K562 (cell line): Measurements from ENCODE around the gene PDIA5. TPM values are rescaled to one million over a fixed set of nuclear protein-coding genes. Genes with fewer than 3 reads are reported as not detected.

ENCODE experiments used
- ATAC-seq: fragments of 200-7000 bp; cut with Tn5 transposase; 3 replicates; pipeline ENCODE4 v1.9.1; 2020; ENCODE audit warnings: moderate library complexity
- BruUV-seq: library from RNA; stranded (reverse); fragments of 400-500 nt; replicated peaks from 2 replicates; lab custom pipeline; 2021; lab: Mats Ljungman, UMichigan
- CTCF ChIA-PET: fragments of 300-600 bp; formaldehyde crosslinking; extraction: SDS; loops from one replicate; lab custom pipeline; 2021; ENCODE audit warnings: low intra/inter-chr PET ratio; lab: Yijun Ruan, JAX
- POLR2A ChIA-PET: fragments of 300-600, 350-650 bp; sonication (Branson Sonifier 250); formaldehyde crosslinking; extraction: SDS; loops from one replicate; lab custom pipeline; 2021; ENCODE audit warnings: antibody characterized with exemption, inconsistent platforms; lab: Yijun Ruan, JAX
- DNase-seq, 4 experiments: peaks; one replicate each; pipeline versions ENCODE4 v3.0.0 to v3.0.0-alpha.2; 2011 to 2018; ENCODE audit warnings: low spot score in 3 of 4, mixed read lengths in 3 of 4; ENCODE audit errors: extremely low read depth in 1 of 4
- FAIRE-seq: peaks from 2 replicates; lab custom pipeline; 2011; peaks lifted over from hg19 to GRCh38; lab: Jason Lieb, UNC
- H2AFZ ChIP-seq: 2 replicates; pipeline ENCODE4 v1.6.0; 2011; ENCODE audit warnings: low read depth, low read length, control low read depth, inconsistent platforms
- H3K27ac ChIP-seq: fragments of 200-600 bp; 3 replicates; pipeline ENCODE4 v1.8.0; 2011; ENCODE audit warnings: low read depth, mild to moderate bottlenecking, control low read depth, inconsistent platforms, low read length, moderate library complexity, mixed read lengths; ENCODE audit errors: extremely low read depth
- H3K27me3 ChIP-seq, 2 experiments: fragments of 300-600 bp in 1 of 2; 2 replicates in 1 of 2; 3 replicates in 1 of 2; pipeline versions ENCODE4 v1.6.0 to v1.8.0; 2011; ENCODE audit warnings: inconsistent platforms in 2 of 2, low read length in 2 of 2, mild to moderate bottlenecking in 1 of 2, mixed read lengths in 1 of 2, moderate library complexity in 1 of 2; ENCODE audit not compliant: control insufficient read depth in 2 of 2, insufficient read depth in 2 of 2
- H3K36me3 ChIP-seq: fragments of 300-600 bp; 3 replicates; pipeline ENCODE4 v1.8.0; 2011; ENCODE audit warnings: mild to moderate bottlenecking, low read length, inconsistent platforms; ENCODE audit not compliant: control insufficient read depth, insufficient read depth
- H3K4me1 ChIP-seq, 2 experiments: fragments of 200-600 bp in 1 of 2; replicated peaks in 1 of 2; 2 replicates in 1 of 2; 3 replicates in 1 of 2; pipeline versions ENCODE4 v1.5.1 to v1.8.0; 2011; ENCODE audit warnings: inconsistent platforms in 2 of 2, low read length in 2 of 2, mild to moderate bottlenecking in 1 of 2, mixed read lengths in 1 of 2, moderate library complexity in 1 of 2; ENCODE audit not compliant: control insufficient read depth in 2 of 2, insufficient read depth in 2 of 2
- H3K4me2 ChIP-seq: 2 replicates; pipeline ENCODE4 v1.6.1; 2011; ENCODE audit warnings: low read length, control low read depth, inconsistent platforms, mixed read lengths; ENCODE audit not compliant: insufficient read depth
- H3K4me3 ChIP-seq: fragments of 200-600 bp; sonication (generic), shearing (Covaris generic); 2 replicates; pipeline ENCODE4 v1.5.1; 2016; ENCODE audit warnings: control low read depth, inconsistent platforms
- H3K79me2 ChIP-seq: fragments of 200-600 bp; 3 replicates; pipeline ENCODE4 v1.8.0; 2011; ENCODE audit warnings: low read length, inconsistent platforms; ENCODE audit not compliant: control insufficient read depth, insufficient read depth
- H3K9ac ChIP-seq, 2 experiments: 2 replicates each; pipeline versions ENCODE4 v1.6.0 to v1.6.1; 2011; ENCODE audit warnings: low read depth in 2 of 2, low read length in 2 of 2, control low read depth in 1 of 2, inconsistent platforms in 1 of 2, mild to moderate bottlenecking in 1 of 2, mixed read lengths in 1 of 2; ENCODE audit not compliant: insufficient read depth in 1 of 2
- H3K9me1 ChIP-seq: one replicate; pipeline ENCODE4 v1.6.0; 2011; ENCODE audit warnings: inconsistent platforms, mild to moderate bottlenecking, low read length, moderate library complexity; ENCODE audit not compliant: control insufficient read depth, insufficient read depth
- H3K9me3 ChIP-seq: replicated peaks from 2 replicates; pipeline ENCODE4 v1.5.1; 2011; ENCODE audit warnings: low read depth, low read length, inconsistent platforms; ENCODE audit not compliant: control insufficient read depth, insufficient read depth
- H4K20me1 ChIP-seq: replicated peaks from 2 replicates; pipeline ENCODE4 v1.6.1; 2011; ENCODE audit warnings: low read length, inconsistent platforms, mixed read lengths; ENCODE audit not compliant: control insufficient read depth, insufficient read depth
- CAMTA2 ChIP-seq: fragments of 250-450 bp; sonication (Bioruptor Pico); conservative IDR thresholded peaks from 2 replicates; pipeline ENCODE4 v1.5.1; 2022
- CHD1 ChIP-seq: fragments of 200-600 bp; sonication (generic); IDR thresholded peaks from one replicate; pipeline ENCODE4 v1.6.1; 2012; ENCODE audit warnings: mild to moderate bottlenecking, moderate library complexity, low read length, inconsistent platforms
- ETV1 ChIP-seq: fragments of 450-650 bp; conservative IDR thresholded peaks from 2 replicates; pipeline ENCODE4 v1.6.1; 2016; ENCODE audit warnings: missing genetic modification characterization, control low read depth, low read depth, missing compliant biosample characterization
- FOXA1 ChIP-seq: fragments of 450-650 bp; IDR thresholded peaks from 2 replicates; pipeline ENCODE4 v1.6.1; 2016; ENCODE audit warnings: mild to moderate bottlenecking, borderline replicate concordance
- HDAC2 ChIP-seq: fragments of 450-650 bp; IDR thresholded peaks from 2 replicates; pipeline ENCODE4 v1.6.1; 2016; ENCODE audit warnings: mild to moderate bottlenecking
- NFATC3 ChIP-seq: fragments of 450-650 bp; IDR thresholded peaks from 2 replicates; pipeline ENCODE4 v1.6.1; 2017; ENCODE audit warnings: mild to moderate bottlenecking
- SAP30 ChIP-seq: fragments of 200-600 bp; sonication (generic); IDR thresholded peaks from 2 replicates; pipeline ENCODE4 v1.6.1; 2012; ENCODE audit warnings: borderline replicate concordance, low read depth, mild to moderate bottlenecking, moderate library complexity, low read length, control low read depth, inconsistent platforms; ENCODE audit not compliant: insufficient read depth, poor library complexity, severe bottlenecking
- ZBTB8A ChIP-seq: fragments of 450-650 bp; IDR thresholded peaks from 2 replicates; pipeline ENCODE4 v1.6.1; 2018; ENCODE audit warnings: mild to moderate bottlenecking, moderate library complexity; ENCODE audit not compliant: partially characterized antibody
- ZNF586 ChIP-seq: fragments of 450-650 bp; formaldehyde crosslinking; conservative IDR thresholded peaks from 2 replicates; pipeline ENCODE4 v1.4.0; 2020; ENCODE audit warnings: mild to moderate bottlenecking, moderate library complexity
- WGBS: fragments of 100-300 bp; shearing (Covaris generic); methylation state at CpG from one replicate; pipeline ENCODE4 v1.1.6; 2016; ENCODE audit warnings: low coverage, mixed read lengths; ENCODE audit not compliant: insufficient coverage; ENCODE audit errors: missing lambda C conversion rate; 5-methylcytosine and 5-hydroxymethylcytosine counted together
- in situ Hi-C: fragments of 300-500 bp; cut with MboI; formaldehyde crosslinking; loops from 4 replicates; pipeline ENCODE4 v1.15.0; 2018; ENCODE audit warnings: inconsistent platforms, mixed read lengths
- intact Hi-C: fragments of 100-400 bp; cut with micrococcal nuclease; formaldehyde crosslinking; loops from 2 replicates; pipeline ENCODE4 v1.14.2; 2022
- polyA plus RNA-seq, 8 experiments: library from polyadenylated mRNA; depleted of rRNA in 4 of 8; stranded (reverse) in 5 of 8; unstranded in 3 of 8; fragments of >200 nt; fragmentation: Nextera tagmentation in 2 of 8; fragmentation: Illumina TruSeq in 1 of 8; extraction: Ambion mirVana in 2 of 8; extraction: Trizol in 1 of 8; gene quantifications; 2 replicates each; pipeline versions ENCODE4 v1.2.1 to v1.2.3, GENCODE V29; 2011 to 2014; ENCODE audit warnings: inconsistent platforms in 1 of 8, missing spikeins in 1 of 8
- total RNA-seq, 7 experiments: library from RNA; depleted of rRNA in 6 of 7; stranded (reverse); fragments of >200 nt in 6 of 7; fragmentation: Illumina TruSeq in 2 of 7; extraction: Trizol in 2 of 7; gene quantifications; 2 replicates each; pipeline versions ENCODE4 v1.2.1 to v1.2.3, GENCODE V29; 2011 to 2021; ENCODE audit warnings: low replicate concordance in 1 of 7
- TF ChIP-seq, protein P1 (sequence below): fragments of 450-650 bp; IDR thresholded peaks from one replicate; pipeline ENCODE4 v1.6.1; 2018; ENCODE audit warnings: mild to moderate bottlenecking, moderate library complexity; ENCODE audit not compliant: partially characterized antibody
- TF ChIP-seq, protein P2 (sequence below): fragments of 450-650 bp; IDR thresholded peaks from 2 replicates; pipeline ENCODE4 v1.6.1; 2017; ENCODE audit warnings: antibody characterized with exemption, mild to moderate bottlenecking

Gene PDIA5
- total and polyA plus RNA-seq, 9 of the 15 experiments (the other 6 are each of a cell fraction or from before 2014, with no cell fraction given): 3.4 to 31.8 (median 19.6) TPM

DNA sequence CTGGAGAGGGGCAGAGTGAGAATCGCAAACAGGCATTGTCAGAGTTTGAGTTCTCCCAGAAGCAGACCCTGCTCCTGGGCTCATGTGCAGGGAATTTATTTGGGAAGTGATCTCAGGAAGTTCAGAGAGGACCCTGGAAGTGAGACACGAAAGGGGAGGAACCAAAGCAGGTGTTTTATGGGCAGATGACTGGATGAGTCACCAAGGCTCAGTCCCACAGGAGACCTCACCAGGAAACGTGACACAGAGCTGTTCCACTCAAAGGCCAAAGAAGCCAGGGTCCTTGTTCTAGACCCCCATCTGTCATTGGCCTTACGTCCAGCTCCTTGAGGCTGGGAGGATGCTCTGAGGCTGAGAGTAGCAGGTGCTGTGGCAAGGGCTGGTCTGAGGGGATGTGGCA is 91.5 kb downstream of the PDIA5 start (continued):
- TF ChIP-seq CHD1 (no peak), ZNF586 (CRISPR knock-in tag) (no peak)
- TF ChIP-seq, protein P1, sequence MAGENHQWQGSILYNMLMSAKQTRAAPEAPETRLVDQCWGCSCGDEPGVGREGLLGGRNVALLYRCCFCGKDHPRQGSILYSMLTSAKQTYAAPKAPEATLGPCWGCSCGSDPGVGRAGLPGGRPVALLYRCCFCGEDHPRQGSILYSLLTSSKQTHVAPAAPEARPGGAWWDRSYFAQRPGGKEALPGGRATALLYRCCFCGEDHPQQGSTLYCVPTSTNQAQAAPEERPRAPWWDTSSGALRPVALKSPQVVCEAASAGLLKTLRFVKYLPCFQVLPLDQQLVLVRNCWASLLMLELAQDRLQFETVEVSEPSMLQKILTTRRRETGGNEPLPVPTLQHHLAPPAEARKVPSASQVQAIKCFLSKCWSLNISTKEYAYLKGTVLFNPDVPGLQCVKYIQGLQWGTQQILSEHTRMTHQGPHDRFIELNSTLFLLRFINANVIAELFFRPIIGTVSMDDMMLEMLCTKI: no peak

DNA sequence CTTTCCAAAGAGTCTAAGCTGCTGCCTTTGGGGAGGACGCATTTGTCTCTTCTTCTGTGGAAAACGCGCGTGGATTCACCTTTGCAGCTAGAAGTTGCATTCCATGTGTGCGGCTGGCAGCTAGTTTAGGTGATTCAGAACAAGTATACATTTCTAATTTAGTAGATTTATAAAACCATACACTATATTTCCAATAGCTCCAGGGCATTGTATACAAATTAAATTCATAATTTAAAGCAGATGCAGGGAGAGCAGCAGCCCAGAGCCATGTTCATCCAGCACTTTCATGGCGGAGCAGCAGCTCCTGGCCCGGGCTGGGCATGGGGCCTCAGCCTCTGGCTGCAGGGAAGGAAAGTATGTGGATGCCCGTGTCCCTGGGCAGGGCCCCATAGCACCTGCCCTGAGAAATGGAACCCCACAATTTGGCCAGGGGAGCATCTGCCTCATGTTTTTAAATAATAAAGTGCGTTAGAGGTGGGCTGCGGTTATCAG is 92.1 kb downstream of the PDIA5 start:
- Histone ChIP-seq H3K9ac (0 out of 4 replicates have a peak overlapping the region, but pooled peaks of 1 of the 2 experiments have one; percentile 8), H3K36me3 (peaks cover 65% of the 10 kb centered on the region; the same call in 2 of the 3 replicates), H2AFZ (no peak overlapping the region), H3K4me1 (no peaks in the 10 kb centered on the region), H4K20me1 (no peaks in the 10 kb centered on the region), H3K9me3 (no peaks in the 10 kb centered on the region), H3K4me3 (no peak overlapping the region), H3K79me2 (no peaks in the 10 kb centered on the region), H3K9me1 (no peaks in the 10 kb centered on the region), H3K4me2 (no peak overlapping the region), H3K27me3 (no peaks in the 10 kb centered on the region), H3K27ac (no peak overlapping the region)
- no peak for FAIRE-seq
- intact Hi-C loops (no loop called here), in situ Hi-C loops (no loop called here)
- ChIA-PET CTCF (no interaction called here), POLR2A (no interaction called here)
- no peak for ATAC-seq
- DNase-seq: no peak
- WGBS: 90% methylated on average over 8 of the region's 10 CpGs
- BruUV-seq: no TSS peak
- TF ChIP-seq NFATC3 (no peak), CAMTA2 (no peak), ZBTB8A (no peak), SAP30 (no peak), ETV1 (tag) (no peak), FOXA1 (no peak), HDAC2 (no peak)
- TF ChIP-seq, protein P2, sequence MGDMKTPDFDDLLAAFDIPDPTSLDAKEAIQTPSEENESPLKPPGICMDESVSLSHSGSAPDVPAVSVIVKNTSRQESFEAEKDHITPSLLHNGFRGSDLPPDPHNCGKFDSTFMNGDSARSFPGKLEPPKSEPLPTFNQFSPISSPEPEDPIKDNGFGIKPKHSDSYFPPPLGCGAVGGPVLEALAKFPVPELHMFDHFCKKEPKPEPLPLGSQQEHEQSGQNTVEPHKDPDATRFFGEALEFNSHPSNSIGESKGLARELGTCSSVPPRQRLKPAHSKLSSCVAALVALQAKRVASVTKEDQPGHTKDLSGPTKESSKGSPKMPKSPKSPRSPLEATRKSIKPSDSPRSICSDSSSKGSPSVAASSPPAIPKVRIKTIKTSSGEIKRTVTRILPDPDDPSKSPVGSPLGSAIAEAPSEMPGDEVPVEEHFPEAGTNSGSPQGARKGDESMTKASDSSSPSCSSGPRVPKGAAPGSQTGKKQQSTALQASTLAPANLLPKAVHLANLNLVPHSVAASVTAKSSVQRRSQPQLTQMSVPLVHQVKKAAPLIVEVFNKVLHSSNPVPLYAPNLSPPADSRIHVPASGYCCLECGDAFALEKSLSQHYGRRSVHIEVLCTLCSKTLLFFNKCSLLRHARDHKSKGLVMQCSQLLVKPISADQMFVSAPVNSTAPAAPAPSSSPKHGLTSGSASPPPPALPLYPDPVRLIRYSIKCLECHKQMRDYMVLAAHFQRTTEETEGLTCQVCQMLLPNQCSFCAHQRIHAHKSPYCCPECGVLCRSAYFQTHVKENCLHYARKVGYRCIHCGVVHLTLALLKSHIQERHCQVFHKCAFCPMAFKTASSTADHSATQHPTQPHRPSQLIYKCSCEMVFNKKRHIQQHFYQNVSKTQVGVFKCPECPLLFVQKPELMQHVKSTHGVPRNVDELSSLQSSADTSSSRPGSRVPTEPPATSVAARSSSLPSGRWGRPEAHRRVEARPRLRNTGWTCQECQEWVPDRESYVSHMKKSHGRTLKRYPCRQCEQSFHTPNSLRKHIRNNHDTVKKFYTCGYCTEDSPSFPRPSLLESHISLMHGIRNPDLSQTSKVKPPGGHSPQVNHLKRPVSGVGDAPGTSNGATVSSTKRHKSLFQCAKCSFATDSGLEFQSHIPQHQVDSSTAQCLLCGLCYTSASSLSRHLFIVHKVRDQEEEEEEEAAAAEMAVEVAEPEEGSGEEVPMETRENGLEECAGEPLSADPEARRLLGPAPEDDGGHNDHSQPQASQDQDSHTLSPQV: no peak
